HepG2 (cell line): ENCODE results near the gene FKBP10. TPM values are rescaled to one million over a fixed set of nuclear protein-coding genes. Genes with fewer than 3 reads are reported as not detected.

Source experiments
- AHR ChIP-seq: IDR thresholded peaks from 2 replicates; pipeline ENCODE4 v1.6.1; 2018; ENCODE audit warnings: missing genetic modification reagents, missing compliant biosample characterization
- FIP1L1 ChIP-seq: fragments of 200-400 bp; formaldehyde crosslinking; IDR thresholded peaks from 2 replicates; pipeline ENCODE4 v1.6.1; 2018; ENCODE audit warnings: low read depth, mild to moderate bottlenecking, low read length, moderate library complexity, borderline replicate concordance; ENCODE audit not compliant: insufficient read depth
- FOXA1 ChIP-seq, 2 experiments: fragments of 450-650 bp in 1 of 2; sonication (generic) in 1 of 2; formaldehyde crosslinking in 1 of 2; IDR thresholded peaks; 2 replicates each; pipeline versions ENCODE4 v1.4.0 to v1.6.1; 2016 to 2020; ENCODE audit warnings: missing genetic modification reagents in 1 of 2
- FOXK1 ChIP-seq: sonication (generic); formaldehyde crosslinking; IDR thresholded peaks from 2 replicates; pipeline ENCODE4 v1.4.0; 2020; ENCODE audit warnings: low read depth, missing genetic modification reagents, borderline replicate concordance
- ZBTB38 ChIP-seq: sonication (generic); formaldehyde crosslinking; IDR thresholded peaks from 2 replicates; pipeline ENCODE4 v1.5.1; 2020; ENCODE audit warnings: mild to moderate bottlenecking, missing genetic modification reagents
- ZBTB7A ChIP-seq: sonication (generic); formaldehyde crosslinking; IDR thresholded peaks from 2 replicates; pipeline ENCODE4 v1.8.0; 2022; ENCODE audit warnings: mild to moderate bottlenecking, missing genetic modification reagents
- ZNF124 ChIP-seq: sonication (generic); formaldehyde crosslinking; IDR thresholded peaks from 2 replicates; pipeline ENCODE4 v1.4.0; 2020; ENCODE audit warnings: missing genetic modification reagents
- ZNF282 ChIP-seq: fragments of 450-650 bp; IDR thresholded peaks from 2 replicates; pipeline ENCODE4 v1.6.1; 2018; ENCODE audit not compliant: partially characterized antibody
- ZNF749 ChIP-seq: sonication (generic); formaldehyde crosslinking; IDR thresholded peaks from 2 replicates; pipeline ENCODE4 v1.8.0; 2022; ENCODE audit warnings: mild to moderate bottlenecking, missing genetic modification reagents, moderate library complexity, borderline replicate concordance
- polyA plus RNA-seq, 8 experiments: library from polyadenylated mRNA; depleted of rRNA in 3 of 8; stranded (reverse) in 7 of 8; unstranded in 1 of 8; fragments of >200 nt; fragmentation: Illumina TruSeq in 4 of 8; extraction: Trizol in 4 of 8; gene quantifications; 2 replicates each; pipeline versions ENCODE4 v1.2.1 to v1.2.3, GENCODE V29; 2011 to 2016; ENCODE audit warnings: low read depth in 4 of 8, missing spikeins in 1 of 8, mixed read lengths in 1 of 8; ENCODE audit not compliant: insufficient read depth in 1 of 8
- total RNA-seq, 5 experiments: library from RNA; depleted of rRNA; stranded (reverse); fragments of >200 nt; fragmentation: Illumina TruSeq; extraction: Trizol; gene quantifications; 2 replicates each; pipeline ENCODE4 v1.2.3, GENCODE V29; 2016; ENCODE audit warnings: low read depth in 1 of 5
- TF ChIP-seq, protein P1 (sequence below): sonication (generic); formaldehyde crosslinking; IDR thresholded peaks from 2 replicates; pipeline ENCODE4 v1.9.0; 2021; ENCODE audit warnings: missing genetic modification reagents, mild to moderate bottlenecking, borderline replicate concordance
- TF ChIP-seq, protein P2 (sequence below): sonication (generic); formaldehyde crosslinking; IDR thresholded peaks from 2 replicates; pipeline ENCODE4 v1.5.1; 2020; ENCODE audit warnings: mild to moderate bottlenecking, missing genetic modification reagents, borderline replicate concordance
- TF ChIP-seq, protein P3 (sequence below): sonication (generic); formaldehyde crosslinking; IDR thresholded peaks from 2 replicates; pipeline ENCODE4 v1.4.0; 2020; ENCODE audit warnings: low read depth, mild to moderate bottlenecking, missing genetic modification reagents
- TF ChIP-seq, protein P4 (sequence below): sonication (generic); formaldehyde crosslinking; IDR thresholded peaks from 2 replicates; pipeline ENCODE4 v1.4.0; 2020; ENCODE audit warnings: missing genetic modification reagents

FKBP10 gene
- total and polyA plus RNA-seq, 2 of the 13 experiments (the other 11 are each of a cell fraction or from before 2014, with no cell fraction given), result 149 to 573 TPM

DNA sequence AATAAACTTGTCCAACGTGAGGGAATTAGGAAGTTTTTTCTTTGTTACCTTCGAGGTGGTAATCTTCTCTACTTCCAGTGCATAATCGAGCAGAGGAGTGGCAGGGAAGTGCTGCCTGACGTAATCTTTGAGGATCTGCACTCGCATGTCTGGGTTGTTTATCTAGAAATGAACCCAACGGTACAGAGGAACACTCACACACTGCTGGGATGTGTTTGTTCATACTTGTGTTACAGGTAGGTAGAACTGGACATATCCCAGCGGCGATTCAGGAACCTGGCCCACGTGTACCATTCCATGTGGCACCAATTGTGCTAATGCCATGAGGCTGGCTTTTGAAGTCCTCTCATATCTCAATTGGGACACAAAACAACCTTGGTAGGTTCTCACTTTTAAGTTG, 56.6 kb downstream of the FKBP10 start (continued):
- TF ChIP-seq, protein P1, sequence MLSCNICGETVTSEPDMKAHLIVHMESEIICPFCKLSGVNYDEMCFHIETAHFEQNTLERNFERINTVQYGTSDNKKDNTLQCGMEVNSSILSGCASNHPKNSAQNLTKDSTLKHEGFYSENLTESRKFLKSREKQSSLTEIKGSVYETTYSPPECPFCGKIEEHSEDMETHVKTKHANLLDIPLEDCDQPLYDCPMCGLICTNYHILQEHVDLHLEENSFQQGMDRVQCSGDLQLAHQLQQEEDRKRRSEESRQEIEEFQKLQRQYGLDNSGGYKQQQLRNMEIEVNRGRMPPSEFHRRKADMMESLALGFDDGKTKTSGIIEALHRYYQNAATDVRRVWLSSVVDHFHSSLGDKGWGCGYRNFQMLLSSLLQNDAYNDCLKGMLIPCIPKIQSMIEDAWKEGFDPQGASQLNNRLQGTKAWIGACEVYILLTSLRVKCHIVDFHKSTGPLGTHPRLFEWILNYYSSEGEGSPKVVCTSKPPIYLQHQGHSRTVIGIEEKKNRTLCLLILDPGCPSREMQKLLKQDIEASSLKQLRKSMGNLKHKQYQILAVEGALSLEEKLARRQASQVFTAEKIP (CRISPR knock-in tag), result no peak
- no peak for TF ChIP-seq ZNF749 (CRISPR knock-in tag)
- TF ChIP-seq, protein P2, sequence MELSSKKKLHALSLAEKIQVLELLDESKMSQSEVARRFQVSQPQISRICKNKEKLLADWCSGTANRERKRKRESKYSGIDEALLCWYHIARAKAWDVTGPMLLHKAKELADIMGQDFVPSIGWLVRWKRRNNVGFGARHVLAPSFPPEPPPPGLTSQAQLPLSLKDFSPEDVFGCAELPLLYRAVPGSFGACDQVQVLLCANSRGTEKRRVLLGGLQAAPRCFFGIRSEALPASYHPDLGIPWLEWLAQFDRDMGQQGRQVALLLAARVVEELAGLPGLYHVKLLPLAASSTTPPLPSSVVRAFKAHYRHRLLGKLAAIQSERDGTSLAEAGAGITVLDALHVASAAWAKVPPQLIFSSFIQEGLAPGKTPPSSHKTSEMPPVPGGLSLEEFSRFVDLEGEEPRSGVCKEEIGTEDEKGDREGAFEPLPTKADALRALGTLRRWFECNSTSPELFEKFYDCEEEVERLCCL (CRISPR knock-in tag), result no peak
- TF ChIP-seq FIP1L1, result no peak
- no peak for TF ChIP-seq FOXK1 (CRISPR knock-in tag)
- TF ChIP-seq AHR, result no peak
- no peak for TF ChIP-seq ZNF124 (CRISPR knock-in tag)
- no peak for TF ChIP-seq ZBTB7A
- no peak for TF ChIP-seq FOXA1 (IDR thresholded peaks at IDR 0.05)
- 0 out of 2 replicates have a peak, but pooled peaks have one; percentile 11 for TF ChIP-seq FOXA1 (CRISPR knock-in tag; IDR thresholded peaks at IDR 0.05)
- no peak; the same call in 1 of the 2 replicates for TF ChIP-seq ZBTB38
- no peak for TF ChIP-seq ZNF282
- TF ChIP-seq, protein P3, sequence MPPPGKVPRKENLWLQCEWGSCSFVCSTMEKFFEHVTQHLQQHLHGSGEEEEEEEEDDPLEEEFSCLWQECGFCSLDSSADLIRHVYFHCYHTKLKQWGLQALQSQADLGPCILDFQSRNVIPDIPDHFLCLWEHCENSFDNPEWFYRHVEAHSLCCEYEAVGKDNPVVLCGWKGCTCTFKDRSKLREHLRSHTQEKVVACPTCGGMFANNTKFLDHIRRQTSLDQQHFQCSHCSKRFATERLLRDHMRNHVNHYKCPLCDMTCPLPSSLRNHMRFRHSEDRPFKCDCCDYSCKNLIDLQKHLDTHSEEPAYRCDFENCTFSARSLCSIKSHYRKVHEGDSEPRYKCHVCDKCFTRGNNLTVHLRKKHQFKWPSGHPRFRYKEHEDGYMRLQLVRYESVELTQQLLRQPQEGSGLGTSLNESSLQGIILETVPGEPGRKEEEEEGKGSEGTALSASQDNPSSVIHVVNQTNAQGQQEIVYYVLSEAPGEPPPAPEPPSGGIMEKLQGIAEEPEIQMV (CRISPR knock-in tag), result no peak
- TF ChIP-seq, protein P4, sequence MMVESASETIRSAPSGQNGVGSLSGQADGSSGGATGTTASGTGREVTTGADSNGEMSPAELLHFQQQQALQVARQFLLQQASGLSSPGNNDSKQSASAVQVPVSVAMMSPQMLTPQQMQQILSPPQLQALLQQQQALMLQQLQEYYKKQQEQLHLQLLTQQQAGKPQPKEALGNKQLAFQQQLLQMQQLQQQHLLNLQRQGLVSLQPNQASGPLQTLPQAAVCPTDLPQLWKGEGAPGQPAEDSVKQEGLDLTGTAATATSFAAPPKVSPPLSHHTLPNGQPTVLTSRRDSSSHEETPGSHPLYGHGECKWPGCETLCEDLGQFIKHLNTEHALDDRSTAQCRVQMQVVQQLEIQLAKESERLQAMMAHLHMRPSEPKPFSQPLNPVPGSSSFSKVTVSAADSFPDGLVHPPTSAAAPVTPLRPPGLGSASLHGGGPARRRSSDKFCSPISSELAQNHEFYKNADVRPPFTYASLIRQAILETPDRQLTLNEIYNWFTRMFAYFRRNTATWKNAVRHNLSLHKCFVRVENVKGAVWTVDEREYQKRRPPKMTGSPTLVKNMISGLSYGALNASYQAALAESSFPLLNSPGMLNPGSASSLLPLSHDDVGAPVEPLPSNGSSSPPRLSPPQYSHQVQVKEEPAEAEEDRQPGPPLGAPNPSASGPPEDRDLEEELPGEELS (CRISPR knock-in tag), result 0 out of 2 replicates have a peak, but pooled peaks have one; percentile 18
